OCI-LY3 (cell line): ENCODE results near the gene SPOUT1.
"Not testable (repeated sequence)": the region's sequence is repeated elsewhere in the genome, so short reads cannot be mapped to it uniquely, and the experiment has no call there.

Experiments
- H2AFZ ChIP-seq: fragments of 200-600, 300-600 bp; shearing (Covaris generic); 2 replicates; pipeline ENCODE4 v1.6.0; 2014; ENCODE audit warnings: antibody characterized with exemption, low read depth, low read length
- H3K27ac ChIP-seq: fragments of 200-600, 300-600 bp; sonication (generic); 2 replicates; pipeline ENCODE4 v1.5.1; 2014; ENCODE audit warnings: mild to moderate bottlenecking, low read length, moderate library complexity, mixed read lengths
- H3K27me3 ChIP-seq: fragments of 200-600, 300-600 bp; sonication (generic); 2 replicates; pipeline ENCODE4 v1.6.1; 2014; ENCODE audit warnings: low read depth, low read length, mixed read lengths
- H3K36me3 ChIP-seq: fragments of 200-600, 300-600 bp; sonication (generic); replicated peaks from 2 replicates; pipeline ENCODE3; 2014; ENCODE audit warnings: low read depth, low read length, mixed read lengths
- H3K4me1 ChIP-seq: fragments of 300-600, 200-600 bp; sonication (generic); 2 replicates; pipeline ENCODE4 v1.6.1; 2014; ENCODE audit warnings: low read length, mixed read lengths
- H3K4me2 ChIP-seq: fragments of 200-600, 300-600 bp; sonication (generic); 2 replicates; pipeline ENCODE4 v1.6.1; 2014; ENCODE audit warnings: low read length, mixed read lengths
- H3K4me3 ChIP-seq: fragments of 300-600, 200-600 bp; sonication (generic); 2 replicates; pipeline ENCODE4 v1.5.1; 2014; ENCODE audit warnings: antibody characterized with exemption, mild to moderate bottlenecking, low read length, moderate library complexity
- H3K79me2 ChIP-seq: fragments of 300-600, 200-600 bp; shearing (Covaris generic); 2 replicates; pipeline ENCODE4 v1.6.1; 2014; ENCODE audit warnings: mild to moderate bottlenecking, low read length, mixed read lengths
- H3K9ac ChIP-seq: fragments of 300-600, 200-600 bp; shearing (Covaris generic); 2 replicates; pipeline ENCODE4 v1.6.0; 2014; ENCODE audit warnings: mild to moderate bottlenecking, low read length, moderate library complexity
- H3K9me3 ChIP-seq: fragments of 200-600, 300-600 bp; shearing (Covaris generic); 2 replicates; pipeline ENCODE4 v1.6.1; 2014; ENCODE audit warnings: low read length, mixed read lengths; ENCODE audit not compliant: insufficient read depth
- H4K20me1 ChIP-seq: fragments of 200-600, 300-600 bp; sonication (generic); 2 replicates; pipeline ENCODE4 v1.6.1; 2016; ENCODE audit warnings: low read length, mixed read lengths; ENCODE audit not compliant: insufficient read depth
- EZH2phosphoT487 ChIP-seq: fragments of 200-600 bp; shearing (Covaris generic); IDR thresholded peaks from 2 replicates; pipeline ENCODE4 v1.6.1; 2018; ENCODE audit warnings: antibody characterized with exemption, mixed run types, low read depth
- TF ChIP-seq, protein P1 (sequence below): fragments of 200-600, 300-600 bp; sonication (generic); IDR thresholded peaks from 2 replicates; pipeline ENCODE4 v1.5.1; 2014; ENCODE audit warnings: antibody characterized with exemption, low read length, low read depth

SPOUT1 gene

DNA sequence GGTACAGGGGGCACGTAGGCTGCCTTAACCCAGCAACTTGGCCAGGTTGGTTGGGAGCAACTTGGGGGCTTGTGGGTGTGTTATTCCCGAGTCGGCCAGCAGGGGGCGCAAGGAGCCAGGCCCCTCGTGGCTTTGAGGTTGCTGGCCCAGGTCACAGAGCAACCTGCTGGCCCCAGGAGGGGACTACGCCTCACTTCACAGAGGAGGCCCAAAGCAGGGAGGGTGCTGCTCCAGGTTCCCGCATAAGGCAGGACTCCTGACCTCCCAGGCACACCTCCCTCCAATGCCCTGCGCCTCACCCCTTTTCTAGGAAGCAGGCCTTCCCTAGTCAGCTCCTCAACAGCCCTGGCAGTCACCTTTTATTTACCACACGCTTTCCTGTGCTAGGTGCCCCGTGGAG lies 34.1 kb upstream of the SPOUT1 start:
- Histone ChIP-seq H3K9ac (no peak overlapping the region), H3K27me3 (no peaks in the 10 kb centered on the region), H3K4me1 (peaks cover 2% of the 10 kb centered on the region; the same call in 1 of the 2 replicates), H3K36me3 (no peaks in the 10 kb centered on the region), H3K79me2 (no peaks in the 10 kb centered on the region), H3K9me3 (no peaks in the 10 kb centered on the region), H3K4me2 (no peak overlapping the region), H2AFZ (no peak overlapping the region), H3K4me3 (no peak overlapping the region), H4K20me1 (no peaks in the 10 kb centered on the region), H3K27ac (no peak overlapping the region)
- TF ChIP-seq EZH2phosphoT487, result no peak
- TF ChIP-seq, protein P1, sequence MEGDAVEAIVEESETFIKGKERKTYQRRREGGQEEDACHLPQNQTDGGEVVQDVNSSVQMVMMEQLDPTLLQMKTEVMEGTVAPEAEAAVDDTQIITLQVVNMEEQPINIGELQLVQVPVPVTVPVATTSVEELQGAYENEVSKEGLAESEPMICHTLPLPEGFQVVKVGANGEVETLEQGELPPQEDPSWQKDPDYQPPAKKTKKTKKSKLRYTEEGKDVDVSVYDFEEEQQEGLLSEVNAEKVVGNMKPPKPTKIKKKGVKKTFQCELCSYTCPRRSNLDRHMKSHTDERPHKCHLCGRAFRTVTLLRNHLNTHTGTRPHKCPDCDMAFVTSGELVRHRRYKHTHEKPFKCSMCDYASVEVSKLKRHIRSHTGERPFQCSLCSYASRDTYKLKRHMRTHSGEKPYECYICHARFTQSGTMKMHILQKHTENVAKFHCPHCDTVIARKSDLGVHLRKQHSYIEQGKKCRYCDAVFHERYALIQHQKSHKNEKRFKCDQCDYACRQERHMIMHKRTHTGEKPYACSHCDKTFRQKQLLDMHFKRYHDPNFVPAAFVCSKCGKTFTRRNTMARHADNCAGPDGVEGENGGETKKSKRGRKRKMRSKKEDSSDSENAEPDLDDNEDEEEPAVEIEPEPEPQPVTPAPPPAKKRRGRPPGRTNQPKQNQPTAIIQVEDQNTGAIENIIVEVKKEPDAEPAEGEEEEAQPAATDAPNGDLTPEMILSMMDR, result peak; percentile 79

DNA sequence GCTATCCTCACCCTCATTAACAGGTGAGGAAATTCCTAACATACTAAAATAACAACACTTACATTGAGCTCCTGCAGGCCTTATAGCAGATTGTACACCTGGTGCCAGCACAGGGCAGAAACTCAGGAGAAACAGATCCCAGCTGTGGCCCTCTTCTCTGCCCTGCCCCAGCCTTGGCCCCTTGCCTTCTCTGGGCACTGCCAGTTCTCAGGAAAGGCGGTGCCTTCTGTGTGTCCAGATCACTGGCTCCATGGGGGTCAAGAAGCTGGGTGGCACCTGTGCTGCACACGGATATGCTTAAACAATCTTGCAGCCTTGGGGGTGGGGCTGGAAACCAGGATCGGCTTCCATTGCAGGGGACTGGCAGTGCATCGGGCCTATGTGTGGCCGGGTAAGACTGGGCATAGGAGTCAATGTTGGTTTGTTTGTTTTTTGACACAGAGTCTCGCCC lies 32.8 kb upstream of the SPOUT1 start:
- H3K36me3 ChIP-seq, result no peaks in the 10 kb centered on the region
- H2AFZ ChIP-seq, result no peak overlapping the region
- no peak overlapping the region for H3K4me2 ChIP-seq
- H3K27ac ChIP-seq, result no peak overlapping the region
- H4K20me1 ChIP-seq, result no peaks in the 10 kb centered on the region
- no peak overlapping the region for H3K9ac ChIP-seq
- H3K27me3 ChIP-seq, result no peaks in the 10 kb centered on the region
- H3K9me3 ChIP-seq, result no peaks in the 10 kb centered on the region
- peaks cover 2% of the 10 kb centered on the region; the same call in 1 of the 2 replicates for H3K4me1 ChIP-seq
- no peak overlapping the region for H3K4me3 ChIP-seq
- no peak for TF ChIP-seq EZH2phosphoT487
- TF ChIP-seq, protein P1, result no peak
- H3K79me2 ChIP-seq, result no peaks in the 10 kb centered on the region

DNA sequence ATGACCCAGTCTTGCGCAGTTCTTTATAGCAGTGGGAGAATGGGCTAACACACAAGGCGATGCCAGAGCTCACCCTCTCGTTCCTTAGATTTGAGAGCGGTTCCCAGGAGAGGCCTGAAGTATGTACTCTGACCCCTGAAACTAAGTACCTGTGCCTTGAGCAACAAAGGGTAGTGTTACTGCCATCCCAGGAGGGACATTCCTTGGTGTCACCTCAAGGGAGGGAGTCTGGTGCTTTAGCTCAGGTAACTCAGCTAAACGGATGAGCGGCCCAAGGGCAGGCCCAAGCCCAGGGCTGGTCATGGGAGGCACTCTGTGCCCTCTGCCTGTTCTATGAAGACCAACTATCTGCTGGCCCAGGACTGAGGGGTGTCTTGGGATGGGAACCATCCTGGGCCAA lies 31.9 kb upstream of the SPOUT1 start:
- Histone ChIP-seq H2AFZ (no peak overlapping the region), H3K79me2 (no peaks in the 10 kb centered on the region), H3K36me3 (no peaks in the 10 kb centered on the region), H3K27me3 (no peaks in the 10 kb centered on the region), H3K4me2 (no peak overlapping the region), H3K27ac (no peak overlapping the region), H4K20me1 (no peaks in the 10 kb centered on the region), H3K9ac (no peak overlapping the region), H3K4me1 (peaks cover 2% of the 10 kb centered on the region; the same call in 1 of the 2 replicates), H3K4me3 (no peak overlapping the region), H3K9me3 (no peaks in the 10 kb centered on the region)
- TF ChIP-seq EZH2phosphoT487, result no peak
- TF ChIP-seq, protein P1, result no peak

DNA sequence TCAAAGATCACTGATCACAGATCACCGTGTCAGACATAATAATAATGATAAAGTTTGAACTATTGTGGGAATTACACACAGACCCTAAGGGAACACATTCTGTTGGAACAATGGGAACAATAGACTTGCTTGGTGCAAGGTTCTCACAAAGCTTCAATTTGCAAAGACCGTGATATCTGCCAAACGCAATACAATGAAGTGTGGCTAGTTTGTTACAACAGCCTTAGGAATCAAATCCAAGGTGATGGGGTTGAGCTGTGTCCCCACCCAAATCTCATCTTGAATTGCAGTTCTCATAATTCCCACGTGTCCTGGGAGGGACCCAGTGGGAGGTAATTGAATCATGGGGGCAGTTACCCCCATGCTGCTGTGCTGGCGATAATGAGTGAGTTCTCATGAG lies 31.3 kb upstream of the SPOUT1 start:
- Histone ChIP-seq H3K9ac (no peak overlapping the region), H3K9me3 (no peaks in the 10 kb centered on the region), H3K36me3 (no peaks in the 10 kb centered on the region), H3K79me2 (no peaks in the 10 kb centered on the region), H4K20me1 (no peaks in the 10 kb centered on the region), H3K27me3 (no peaks in the 10 kb centered on the region), H2AFZ (no peak overlapping the region), H3K4me1 (peaks cover 2% of the 10 kb centered on the region; the same call in 1 of the 2 replicates), H3K27ac (no peak overlapping the region), H3K4me2 (no peak overlapping the region), H3K4me3 (no peak overlapping the region)
- TF ChIP-seq, protein P1, result no peak

DNA sequence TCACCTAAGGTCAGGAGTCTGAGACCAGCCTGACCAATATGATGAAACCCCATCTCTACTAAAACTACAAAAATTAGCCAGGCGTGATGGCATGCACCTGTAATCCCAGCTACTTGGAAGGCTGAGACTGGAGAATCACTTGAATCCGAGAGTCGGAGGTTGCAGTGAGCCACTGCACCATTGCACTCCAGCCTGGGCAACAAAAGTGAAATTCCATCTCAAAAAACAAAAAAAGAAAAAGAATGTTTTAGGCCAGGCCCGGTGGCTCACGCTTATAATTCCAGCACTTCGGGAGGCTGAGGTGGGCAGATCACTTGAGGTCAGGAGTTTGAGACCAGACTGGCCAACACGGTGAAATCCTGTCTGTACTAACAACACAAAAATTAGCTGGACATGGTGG lies 28.9 kb upstream of the SPOUT1 start:
- not testable (repeated sequence) for H3K27me3 ChIP-seq, H4K20me1 ChIP-seq, H3K4me2 ChIP-seq, H3K9ac ChIP-seq, H3K79me2 ChIP-seq, H3K4me3 ChIP-seq, H3K27ac ChIP-seq, H3K4me1 ChIP-seq, H3K9me3 ChIP-seq, H2AFZ ChIP-seq, H3K36me3 ChIP-seq

DNA sequence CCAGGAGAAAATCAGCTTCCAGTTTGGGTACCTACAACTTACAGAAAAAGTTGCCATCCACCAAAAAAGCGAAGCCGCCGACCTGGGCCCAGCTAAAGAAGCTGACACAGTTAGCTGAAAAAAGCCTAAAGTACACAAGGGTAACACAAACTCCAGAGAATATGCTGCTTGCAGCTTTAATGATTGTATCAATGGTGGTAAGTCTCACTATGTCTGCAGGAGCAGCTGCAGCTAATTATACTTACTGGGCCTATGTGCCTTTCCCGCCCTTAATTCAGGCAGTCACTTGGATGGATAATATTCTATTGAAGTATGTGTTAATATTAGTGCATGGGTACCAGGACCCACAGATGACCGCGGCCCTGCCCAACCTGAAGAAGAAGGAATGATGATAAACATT lies 24.9 kb upstream of the SPOUT1 start:
- H4K20me1 ChIP-seq, H3K27ac ChIP-seq, H3K4me1 ChIP-seq, H3K27me3 ChIP-seq, H3K4me3 ChIP-seq, H3K79me2 ChIP-seq, H2AFZ ChIP-seq, H3K9me3 ChIP-seq, H3K4me2 ChIP-seq, H3K36me3 ChIP-seq, H3K9ac ChIP-seq: not testable (repeated sequence)

DNA sequence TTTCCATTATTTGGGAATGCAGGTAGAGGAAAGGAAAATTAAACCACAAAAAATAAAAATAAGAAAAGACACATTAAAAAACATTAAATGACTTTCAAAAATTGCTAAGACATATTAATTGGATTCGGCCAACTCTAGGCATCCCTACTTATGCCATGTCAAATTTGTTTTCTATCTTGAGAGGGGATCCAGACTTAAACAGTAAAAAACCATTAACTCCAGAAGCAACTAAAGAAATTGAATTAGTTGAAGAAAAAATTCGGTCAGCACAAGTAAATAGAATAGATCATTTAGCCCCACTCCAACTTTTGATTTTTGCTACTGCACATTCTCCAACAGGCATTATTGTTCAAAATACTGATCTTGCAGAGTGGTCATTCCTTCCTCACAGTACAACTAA lies 23.1 kb upstream of the SPOUT1 start:
- H3K4me3 ChIP-seq, H3K4me2 ChIP-seq, H3K79me2 ChIP-seq: not testable (repeated sequence)

More for the DNA sequence above, 23.1 kb upstream of the SPOUT1 start:
- H3K36me3 ChIP-seq, H3K27me3 ChIP-seq, H4K20me1 ChIP-seq, H3K27ac ChIP-seq, H3K9ac ChIP-seq, H2AFZ ChIP-seq, H3K4me1 ChIP-seq, H3K9me3 ChIP-seq: not testable (repeated sequence)
